GM21576 (cell line): ENCODE measurements around the gene CLRN2.
"Not testable (repeated sequence)": the region's sequence is repeated elsewhere in the genome, so short reads cannot be mapped to it uniquely, and the experiment has no call there.

ENCODE experiments used
- ATAC-seq: cut with Tn5 transposase; IDR thresholded peaks from one replicate; pipeline ENCODE4 v1.9.1; 2021; ENCODE audit warnings: mild to moderate bottlenecking, moderate library complexity; ENCODE audit not compliant: unreplicated experiment

The CLRN2 gene

GRCh38 chr4:17502756-17503155 is 12.2 kb upstream of the CLRN2 start:
- ATAC-seq: no peak

- ATAC-seq: no peak
These were observed 10.9 kb upstream of the CLRN2 start for GRCh38 chr4:17504081-17504480.

- ATAC-seq: no peak
These were observed 4.4 kb upstream of the CLRN2 start for GRCh38 chr4:17510582-17510981.

- ATAC-seq: no peak
These were observed 3.9 kb upstream of the CLRN2 start for GRCh38 chr4:17511051-17511450.

- peak; percentile 50 for ATAC-seq
These were observed 3.4 kb upstream of the CLRN2 start for GRCh38 chr4:17511509-17511949.

GRCh38 chr4:17511950-17512795 is 2.8 kb upstream of the CLRN2 start, which contains the start of gene QDPR:
QDPR (minus strand) TSS chr4:17512090; CDS start chr4:17512054, 36 bp downstream.
- peak; percentile 96 for ATAC-seq

- ATAC-seq: no peak
These were observed 1.8 kb upstream of the CLRN2 start for GRCh38 chr4:17512973-17513665.

- no peak for ATAC-seq
These were observed 761 bp downstream of the CLRN2 start for GRCh38 chr4:17515445-17516407.

- ATAC-seq: no peak
These were observed 2.0 kb downstream of the CLRN2 start for GRCh38 chr4:17516980-17517379.

GRCh38 chr4:17517664-17518063 is 2.7 kb downstream of the CLRN2 start:
- no peak for ATAC-seq

- no peak for ATAC-seq
These were observed 6.6 kb downstream of the CLRN2 start for GRCh38 chr4:17521595-17521994.

GRCh38 chr4:17523662-17524061 is 8.7 kb downstream of the CLRN2 start:
- no peak for ATAC-seq

GRCh38 chr4:17526695-17527477 is 11.9 kb downstream of the CLRN2 start:
- ATAC-seq: no peak

- no peak for ATAC-seq
These were observed 13.7 kb downstream of the CLRN2 start for GRCh38 chr4:17528551-17529165.

GRCh38 chr4:17531538-17532285 is 16.7 kb downstream of the CLRN2 start:
- no peak for ATAC-seq

GRCh38 chr4:17534705-17535104 is 19.7 kb downstream of the CLRN2 start:
- no peak for ATAC-seq

- ATAC-seq: no peak
These were observed 20.3 kb downstream of the CLRN2 start for GRCh38 chr4:17535242-17535641.

GRCh38 chr4:17535906-17536305 is 20.9 kb downstream of the CLRN2 start:
- ATAC-seq: no peak

GRCh38 chr4:17537060-17537459 is 22.1 kb downstream of the CLRN2 start:
- not testable (repeated sequence) for ATAC-seq
